Retina (tissue), 1 donor: Measurements from ENCODE around the gene TOPBP1.
"Not testable (repeated sequence)": the region's sequence is repeated elsewhere in the genome, so short reads cannot be mapped to it uniquely, and the experiment has no call there.

ENCODE experiments used
- DNase-seq: peaks from one replicate; pipeline ENCODE4 v3.0.0-alpha.2; 2016

TOPBP1 gene

GRCh38 chr3:133661454-133662277, at the start of gene TOPBP1:
TSS of gene TOPBP1 (minus strand) at chr3:133661941. CDS start at chr3:133661127, 814 bp downstream.
- peak; percentile 91 for DNase-seq

- DNase-seq = no peak
Observed at GRCh38 chr3:133711013-133711412, 49.3 kb upstream of the TOPBP1 start.

GRCh38 chr3:133709139-133709750, 47.5 kb upstream of the TOPBP1 start:
- no peak for DNase-seq

GRCh38 chr3:133706033-133706432, 44.3 kb upstream of the TOPBP1 start:
- no peak for DNase-seq

GRCh38 chr3:133703915-133704314, 42.2 kb upstream of the TOPBP1 start:
- DNase-seq = no peak

- DNase-seq = no peak
Observed at GRCh38 chr3:133701435-133702358, 40.0 kb upstream of the TOPBP1 start.

GRCh38 chr3:133700351-133700750, 38.6 kb upstream of the TOPBP1 start:
- no peak for DNase-seq

- no peak for DNase-seq
Observed at GRCh38 chr3:133699903-133700302, 38.2 kb upstream of the TOPBP1 start.

- DNase-seq = no peak
Observed at GRCh38 chr3:133699467-133699866, 37.7 kb upstream of the TOPBP1 start.

GRCh38 chr3:133697960-133698359, 36.2 kb upstream of the TOPBP1 start:
- no peak for DNase-seq

GRCh38 chr3:133695560-133696171, 33.9 kb upstream of the TOPBP1 start:
- DNase-seq = no peak

- DNase-seq = no peak
Observed at GRCh38 chr3:133694288-133695268, 32.8 kb upstream of the TOPBP1 start.

- no peak for DNase-seq
Observed at GRCh38 chr3:133693821-133694220, 32.1 kb upstream of the TOPBP1 start.

- DNase-seq = no peak
Observed at GRCh38 chr3:133692759-133693158, 31.0 kb upstream of the TOPBP1 start.

GRCh38 chr3:133691273-133692107, 29.7 kb upstream of the TOPBP1 start:
- DNase-seq = no peak

GRCh38 chr3:133677993-133678392, 16.3 kb upstream of the TOPBP1 start:
- DNase-seq = not testable (repeated sequence)

- DNase-seq = no peak
Observed at GRCh38 chr3:133676336-133677118, 14.8 kb upstream of the TOPBP1 start.

- no peak for DNase-seq
Observed at GRCh38 chr3:133675631-133676335, 14.0 kb upstream of the TOPBP1 start.

GRCh38 chr3:133674290-133674919, 12.7 kb upstream of the TOPBP1 start:
- DNase-seq = peak; percentile 72
